Activated B cell treated with CpG ODN at 0.5 μM for 24 hours (primary cell): ENCODE measurements around the gene DNM2. TPM values are rescaled to one million over a fixed set of nuclear protein-coding genes. Genes with fewer than 3 reads are reported as not detected.

Source experiments
- ATAC-seq: fragments of 200-7000 bp; cut with Tn5 transposase; one replicate; pipeline ENCODE4 v1.10.0; 2021; ENCODE audit warnings: low read depth, mild to moderate bottlenecking, moderate library complexity
- CTCF ChIA-PET: fragments of 350-600 bp; sonication (Branson Sonifier 250); formaldehyde crosslinking; loops from one replicate; lab custom pipeline; 2021; ENCODE audit warnings: antibody characterized with exemption; lab: Charles Lee
- POLR2A ChIA-PET: fragments of 350-600 bp; sonication (Branson Sonifier 250); formaldehyde crosslinking; loops from one replicate; lab custom pipeline; 2021; ENCODE audit warnings: antibody characterized with exemption; lab: Charles Lee
- DNase-seq: peaks from one replicate; pipeline ENCODE4 v3.0.0; 2022
- H3K27ac Mint-ChIP-seq: one replicate; pipeline ENCODE4 v1.8.0; 2020; ENCODE audit warnings: mixed read lengths
- H3K27me3 Mint-ChIP-seq: one replicate; pipeline ENCODE4 v1.8.0; 2021; ENCODE audit warnings: mixed read lengths
- H3K36me3 Mint-ChIP-seq: one replicate; pipeline ENCODE4 v1.8.0; 2021; ENCODE audit warnings: low read depth, mixed read lengths
- H3K4me1 Mint-ChIP-seq: one replicate; pipeline ENCODE4 v1.8.0; 2021; ENCODE audit warnings: mixed read lengths
- H3K4me3 Mint-ChIP-seq: one replicate; pipeline ENCODE4 v1.8.0; 2020; ENCODE audit warnings: mild to moderate bottlenecking, mixed read lengths
- H3K9me3 Mint-ChIP-seq: one replicate; pipeline ENCODE4 v1.8.0; 2020; ENCODE audit warnings: mixed read lengths
- CTCF ChIP-seq: fragments of 200-600 bp; IDR thresholded peaks from one replicate; pipeline ENCODE4 v1.8.0; 2022; ENCODE audit warnings: antibody characterized with exemption, mild to moderate bottlenecking
- intact Hi-C: fragments of 100-400 bp; cut with micrococcal nuclease; formaldehyde crosslinking; loops from one replicate; pipeline ENCODE4 v1.15.1; 2024
- total RNA-seq: library from RNA; stranded (reverse); gene quantifications from 2 replicates; pipeline ENCODE4 v1.2.3, GENCODE V29; 2022

Gene DNM2
- total RNA-seq, 1 donor from 2014 or later = 257 TPM

GRCh38 chr19:10691178-10691881 lies 26.5 kb upstream of the DNM2 start:
- no peak for TF ChIP-seq CTCF
- Mint-ChIP-seq H3K36me3 (peaks cover 60% of the 10 kb centered on the region), H3K4me3 (no peak overlapping the region), H3K27ac (no peak overlapping the region), H3K27me3 (peaks cover 2% of the 10 kb centered on the region), H3K4me1 (peaks cover 16% of the 10 kb centered on the region), H3K9me3 (no peaks in the 10 kb centered on the region)
- ATAC-seq = no peak
- DNase-seq = no peak
- CTCF ChIA-PET = interaction anchor here (1.7 kb wide), 1 partner anchor 8 kb away, joined by 4 read pairs; no protein-coding TSS in a partner anchor
- POLR2A ChIA-PET = no interaction called here
- intact Hi-C loops = no loop called here

- ChIA-PET CTCF (interaction anchor here (1.2 to 1.7 kb wide), 2 partner anchors 9 to 111 kb away, joined by 4 to 5 read pairs; no protein-coding TSS in a partner anchor), POLR2A (no interaction called here)
- Mint-ChIP-seq H3K9me3 (no peaks in the 10 kb centered on the region), H3K36me3 (peaks cover 56% of the 10 kb centered on the region), H3K4me3 (no peak overlapping the region), H3K4me1 (peaks cover 17% of the 10 kb centered on the region), H3K27me3 (peaks cover 4% of the 10 kb centered on the region), H3K27ac (no peak overlapping the region)
- intact Hi-C loops = no loop called here
- TF ChIP-seq CTCF = no peak
- DNase-seq = no peak
- no peak for ATAC-seq
Observed at GRCh38 chr19:10691883-10692282, 26.0 kb upstream of the DNM2 start.

DNA sequence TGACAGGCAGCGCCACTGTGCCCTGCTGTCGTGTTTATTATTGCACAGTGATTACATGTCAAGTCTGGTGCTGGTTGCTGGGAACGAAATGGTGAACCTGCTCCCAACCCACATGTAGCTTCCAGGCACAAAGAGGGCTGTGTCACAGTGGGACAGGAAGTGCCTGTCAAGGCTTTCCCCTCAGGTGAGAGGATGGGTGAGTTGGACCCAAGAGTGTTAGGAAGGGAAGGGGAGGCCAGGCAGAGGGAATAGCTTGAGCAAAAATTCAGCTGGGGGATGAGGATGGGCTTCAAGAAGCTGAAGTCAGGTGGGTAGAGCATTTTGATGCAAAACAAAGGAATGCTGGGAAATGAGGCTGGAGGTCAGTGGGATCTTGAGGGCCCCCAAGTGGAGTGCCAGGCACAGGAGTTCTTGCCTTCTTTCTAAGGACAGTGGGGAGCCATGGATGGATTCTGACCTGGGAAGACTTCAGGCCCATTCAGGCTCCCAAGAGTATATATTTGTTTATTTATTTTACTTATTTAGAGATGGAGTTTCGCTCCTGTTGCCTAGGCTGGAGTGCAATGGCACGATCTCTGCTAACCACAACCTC lies 25.1 kb upstream of the DNM2 start:
- H3K36me3 Mint-ChIP-seq = peaks cover 49% of the 10 kb centered on the region
- CTCF ChIA-PET = interaction anchor here (1.2 to 1.7 kb wide), 2 partner anchors 10 to 112 kb away, joined by 4 to 5 read pairs; no protein-coding TSS in a partner anchor
- intact Hi-C loops = no loop called here
- H3K4me3 Mint-ChIP-seq = no peak overlapping the region
- no peak for TF ChIP-seq CTCF
- peaks cover 17% of the 10 kb centered on the region for H3K4me1 Mint-ChIP-seq
- no peak for ATAC-seq
- DNase-seq = no peak
- POLR2A ChIA-PET = no interaction called here
- H3K27ac Mint-ChIP-seq = no peak overlapping the region
- no peaks in the 10 kb centered on the region for H3K9me3 Mint-ChIP-seq
- peaks cover 4% of the 10 kb centered on the region for H3K27me3 Mint-ChIP-seq

GRCh38 chr19:10694706-10695307 lies 23.1 kb upstream of the DNM2 start:
- Mint-ChIP-seq H3K27ac (no peak overlapping the region), H3K27me3 (peaks cover 5% of the 10 kb centered on the region), H3K4me3 (no peak overlapping the region), H3K4me1 (peaks cover 17% of the 10 kb centered on the region), H3K36me3 (peaks cover 29% of the 10 kb centered on the region), H3K9me3 (no peaks in the 10 kb centered on the region)
- intact Hi-C loops = loop anchor here (1.0 to 5.0 kb wide), 5 partner anchors 42 to 292 kb away; partner anchors contain the start of genes CDC37, CDKN2D and KRI1
- POLR2A ChIA-PET = interaction anchor here (0.6 to 1.4 kb wide), 4 partner anchors 20 to 141 kb away, joined by 3 to 7 read pairs (median 6); no protein-coding TSS in a partner anchor
- CTCF ChIA-PET = interaction anchor here (1.5 kb wide), 1 partner anchor 113 kb away, joined by 4 read pairs; no protein-coding TSS in a partner anchor
- DNase-seq (no peak), ATAC-seq (no peak)
- TF ChIP-seq CTCF = no peak
